Activated T-cell treated with anti-CD3 and anti-CD28 coated beads, Interleukin-2, amount 50 U/mL, for 4 hours (primary cell): ENCODE measurements around the gene GMFB. TPM values are rescaled to one million over a fixed set of nuclear protein-coding genes. Genes with fewer than 3 reads are reported as not detected.

Source experiments
- ATAC-seq, 2 donors: fragments of 200-7000 bp; cut with Tn5 transposase; one replicate each; pipeline ENCODE4 v1.10.0; 2021
- DNase-seq: peaks from one replicate; pipeline ENCODE4 v3.0.0-alpha.2; 2020
- H3K27me3 Mint-ChIP-seq: one replicate; pipeline ENCODE4 v1.8.0; 2021; ENCODE audit warnings: low read depth, mixed read lengths
- H3K36me3 Mint-ChIP-seq: one replicate; pipeline ENCODE4 v1.8.0; 2022; ENCODE audit warnings: mixed read lengths; ENCODE audit not compliant: insufficient read depth
- H3K4me1 Mint-ChIP-seq: one replicate; pipeline ENCODE4 v1.8.0; 2021; ENCODE audit warnings: low read depth, mixed read lengths
- H3K4me3 Mint-ChIP-seq: one replicate; pipeline ENCODE4 v1.8.0; 2021; ENCODE audit warnings: mild to moderate bottlenecking, moderate library complexity, mixed read lengths
- H3K9me3 Mint-ChIP-seq: one replicate; pipeline ENCODE4 v1.8.0; 2021; ENCODE audit warnings: mixed read lengths
- total RNA-seq, 3 donors: library from RNA; stranded (reverse); gene quantifications; one replicate each; pipeline ENCODE4 v1.2.1, GENCODE V29; 2021

GMFB gene
- total RNA-seq, 3 donors from 2014 or later: 62.4 to 70.6 (median 67.8) TPM

DNA sequence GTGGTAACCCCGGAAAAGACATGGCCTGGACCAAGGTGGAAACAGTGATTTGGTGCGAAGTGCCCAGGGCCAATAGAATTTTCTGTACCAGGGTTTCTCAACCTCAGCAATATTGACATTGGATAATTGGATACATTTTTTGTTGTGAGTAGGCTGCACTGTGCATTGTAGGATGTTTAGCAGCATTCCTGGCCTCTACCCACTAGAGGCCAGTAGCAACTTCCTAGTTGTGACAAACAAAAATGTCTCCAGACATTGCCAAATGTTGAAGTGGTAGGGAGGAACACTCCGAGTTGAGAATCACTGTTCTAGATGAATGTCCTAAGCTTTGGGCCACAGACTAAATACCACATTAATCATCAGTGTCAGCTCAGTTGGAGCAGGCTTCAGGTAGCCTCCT is 14.7 kb upstream of the GMFB start:
- DNase-seq (no peak), ATAC-seq (no peak)
- Mint-ChIP-seq H3K9me3 (no peaks in the 10 kb centered on the region), H3K27me3 (peaks cover 6% of the 10 kb centered on the region), H3K36me3 (no peaks in the 10 kb centered on the region), H3K4me3 (no peak overlapping the region), H3K4me1 (no peaks in the 10 kb centered on the region)

DNA sequence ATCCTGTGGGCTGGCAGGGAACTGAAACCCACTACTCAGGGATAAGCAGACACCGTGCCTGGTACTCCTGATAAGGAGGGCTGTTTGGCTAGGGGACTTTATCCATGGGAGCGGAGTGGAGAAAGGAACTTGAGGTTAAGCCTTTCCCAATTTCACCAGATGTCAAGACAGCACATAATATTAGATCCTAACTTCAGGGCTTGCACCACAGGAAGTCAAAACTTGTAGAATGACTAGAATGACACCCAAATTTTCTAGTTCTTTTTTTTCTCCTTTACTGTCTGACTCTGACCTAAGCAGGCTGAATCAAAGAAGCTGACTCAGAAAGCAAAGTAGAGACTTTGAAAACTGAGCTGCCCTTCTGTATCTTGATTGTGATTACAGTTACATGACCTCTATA is 13.8 kb upstream of the GMFB start:
- DNase-seq (no peak), ATAC-seq (no peak)

DNA sequence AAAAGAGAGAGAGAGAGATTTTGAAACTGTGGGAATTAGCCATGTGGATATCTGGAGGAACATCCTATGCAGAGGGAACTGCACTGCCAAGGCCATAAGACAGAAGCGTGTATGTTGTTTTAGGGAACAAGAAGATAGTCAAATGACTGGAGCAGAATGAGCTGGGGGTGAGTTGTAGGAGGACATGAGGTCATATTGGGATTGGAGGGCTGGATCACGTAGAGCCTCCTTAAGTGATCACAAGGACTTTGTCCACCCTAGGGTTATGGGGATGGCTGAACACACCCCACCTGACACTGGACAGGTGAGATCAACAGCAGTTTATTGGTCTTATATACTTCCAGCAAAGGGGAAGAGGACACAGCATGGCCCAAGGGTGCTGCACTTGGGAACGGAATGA is 12.7 kb upstream of the GMFB start:
- DNase-seq (no peak), ATAC-seq (no peak)
- Mint-ChIP-seq H3K27me3 (peaks cover 9% of the 10 kb centered on the region), H3K9me3 (no peaks in the 10 kb centered on the region), H3K4me1 (no peaks in the 10 kb centered on the region), H3K4me3 (no peak overlapping the region), H3K36me3 (no peaks in the 10 kb centered on the region)

More for the DNA sequence above, 13.8 kb upstream of the GMFB start:
- H3K4me1 Mint-ChIP-seq: no peaks in the 10 kb centered on the region
- H3K36me3 Mint-ChIP-seq: no peaks in the 10 kb centered on the region
- peaks cover 9% of the 10 kb centered on the region for H3K27me3 Mint-ChIP-seq
- no peaks in the 10 kb centered on the region for H3K9me3 Mint-ChIP-seq
- no peak overlapping the region for H3K4me3 Mint-ChIP-seq

- ATAC-seq (no peak), DNase-seq (no peak)
- Mint-ChIP-seq H3K27me3 (peaks cover 9% of the 10 kb centered on the region), H3K36me3 (no peaks in the 10 kb centered on the region), H3K4me1 (no peaks in the 10 kb centered on the region), H3K4me3 (no peak overlapping the region), H3K9me3 (no peaks in the 10 kb centered on the region)
Measured at GRCh38 chr14:54500744-54501143, 12.0 kb upstream of the GMFB start.

- Mint-ChIP-seq H3K4me1 (no peaks in the 10 kb centered on the region), H3K27me3 (peaks cover 9% of the 10 kb centered on the region), H3K4me3 (no peak overlapping the region), H3K36me3 (no peaks in the 10 kb centered on the region), H3K9me3 (no peaks in the 10 kb centered on the region)
- ATAC-seq: no peak
- no peak for DNase-seq
Measured at GRCh38 chr14:54498579-54498978, 9.8 kb upstream of the GMFB start.

GRCh38 chr14:54498095-54498531 is 9.3 kb upstream of the GMFB start:
- DNase-seq (no peak), ATAC-seq (no peak)
- Mint-ChIP-seq H3K36me3 (no peaks in the 10 kb centered on the region), H3K27me3 (peaks cover 9% of the 10 kb centered on the region), H3K9me3 (no peaks in the 10 kb centered on the region), H3K4me3 (no peak overlapping the region), H3K4me1 (no peaks in the 10 kb centered on the region)

DNA sequence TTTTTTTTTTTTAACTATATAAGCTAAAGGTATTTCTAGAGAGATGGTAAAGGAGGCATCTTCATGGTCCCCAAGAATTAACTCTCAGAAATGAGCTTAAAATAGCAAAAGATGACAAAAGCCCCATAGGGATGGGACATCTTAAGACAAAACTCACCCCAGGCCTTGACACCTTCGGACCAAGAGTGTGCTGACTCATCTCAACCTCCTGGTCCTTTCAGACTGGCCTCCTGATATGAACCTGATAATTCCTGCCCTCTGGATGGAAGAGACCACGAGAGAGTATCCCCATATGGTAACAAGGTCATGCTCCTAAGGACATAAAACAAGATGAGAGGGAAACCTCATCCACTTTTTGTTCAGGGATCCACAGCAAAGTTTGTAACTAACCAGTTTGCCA is 8.4 kb upstream of the GMFB start:
- Mint-ChIP-seq H3K4me3 (no peak overlapping the region), H3K9me3 (no peaks in the 10 kb centered on the region), H3K27me3 (peaks cover 9% of the 10 kb centered on the region), H3K4me1 (no peaks in the 10 kb centered on the region), H3K36me3 (no peaks in the 10 kb centered on the region)
- no peak for ATAC-seq
- no peak for DNase-seq

GRCh38 chr14:54493293-54493692 is 4.5 kb upstream of the GMFB start:
- H3K36me3 Mint-ChIP-seq: no peaks in the 10 kb centered on the region

GRCh38 chr14:54490445-54491175 is 1.8 kb upstream of the GMFB start:
- H3K4me3 Mint-ChIP-seq: no peak overlapping the region
- H3K27me3 Mint-ChIP-seq: no peaks in the 10 kb centered on the region
- ATAC-seq (no peak), DNase-seq (no peak)
- no peaks in the 10 kb centered on the region for H3K9me3 Mint-ChIP-seq
- peaks cover 3% of the 10 kb centered on the region for H3K36me3 Mint-ChIP-seq
- H3K4me1 Mint-ChIP-seq: peaks cover 45% of the 10 kb centered on the region

More at GRCh38 chr14:54493293-54493692, 4.5 kb upstream of the GMFB start:
- peaks cover 3% of the 10 kb centered on the region for H3K27me3 Mint-ChIP-seq
- peaks cover 19% of the 10 kb centered on the region for H3K4me1 Mint-ChIP-seq
- DNase-seq: no peak
- H3K4me3 Mint-ChIP-seq: no peak overlapping the region
- no peak for ATAC-seq
- no peaks in the 10 kb centered on the region for H3K9me3 Mint-ChIP-seq

GRCh38 chr14:54489731-54490444 is 1.1 kb upstream of the GMFB start:
- Mint-ChIP-seq H3K4me3 (peak overlapping the region; percentile 94), H3K36me3 (peaks cover 6% of the 10 kb centered on the region), H3K27me3 (no peaks in the 10 kb centered on the region), H3K9me3 (no peaks in the 10 kb centered on the region), H3K4me1 (peaks cover 52% of the 10 kb centered on the region)
- DNase-seq (no peak), ATAC-seq (no peak)

- H3K4me3 Mint-ChIP-seq: peak overlapping the region; percentile 94
- peaks cover 6% of the 10 kb centered on the region for H3K36me3 Mint-ChIP-seq
- DNase-seq: no peak
- no peaks in the 10 kb centered on the region for H3K9me3 Mint-ChIP-seq
- ATAC-seq: no peak
- H3K27me3 Mint-ChIP-seq: no peaks in the 10 kb centered on the region
- H3K4me1 Mint-ChIP-seq: peaks cover 58% of the 10 kb centered on the region
Measured at GRCh38 chr14:54489318-54489683, 521 bp upstream of the GMFB start.

DNA sequence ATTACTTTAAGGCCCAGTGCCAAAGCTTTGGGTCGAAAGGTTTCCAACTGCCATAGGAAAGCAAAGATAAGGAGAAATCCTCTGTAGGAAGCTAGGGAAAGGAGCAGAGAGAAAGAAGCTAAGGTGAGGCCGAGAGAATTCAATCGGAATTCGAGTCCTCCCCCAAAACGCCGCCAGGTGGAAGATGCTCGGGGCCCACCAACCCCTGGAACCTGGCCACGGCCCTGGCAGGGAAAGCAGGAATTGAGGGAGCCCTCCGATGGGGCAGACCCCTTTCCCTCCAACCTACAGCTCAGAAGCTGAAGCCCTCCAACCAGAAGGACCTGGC is 498 bp downstream of the GMFB start:
- H3K4me1 Mint-ChIP-seq: peaks cover 67% of the 10 kb centered on the region
- no peaks in the 10 kb centered on the region for H3K9me3 Mint-ChIP-seq
- peaks cover 9% of the 10 kb centered on the region for H3K36me3 Mint-ChIP-seq
- no peaks in the 10 kb centered on the region for H3K27me3 Mint-ChIP-seq
- H3K4me3 Mint-ChIP-seq: peak overlapping the region; percentile 94
- no peak for DNase-seq
- ATAC-seq: peak; percentile 30 to 46

DNA sequence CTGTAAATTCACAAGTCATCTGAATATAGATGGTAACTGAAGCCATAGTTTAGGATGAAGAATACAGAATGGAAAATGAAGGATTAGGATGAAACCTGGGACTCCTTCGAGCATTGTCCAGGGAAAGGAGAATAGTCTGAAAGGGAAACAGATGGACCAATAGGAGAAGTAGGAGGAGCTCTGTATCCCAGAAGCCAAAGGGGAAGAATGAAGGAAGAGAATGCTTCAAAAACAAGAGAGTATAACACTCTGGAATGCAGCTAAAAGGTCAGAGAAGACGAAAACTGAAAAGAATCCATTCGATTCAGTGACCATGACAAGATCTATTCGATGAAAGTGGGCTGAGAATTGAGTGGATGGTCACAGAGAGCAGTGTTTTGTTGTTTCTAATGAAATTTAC is 1.0 kb downstream of the GMFB start:
- no peaks in the 10 kb centered on the region for H3K27me3 Mint-ChIP-seq
- H3K9me3 Mint-ChIP-seq: no peaks in the 10 kb centered on the region
- H3K36me3 Mint-ChIP-seq: peaks cover 13% of the 10 kb centered on the region
- DNase-seq: no peak
- no peak for ATAC-seq
- H3K4me1 Mint-ChIP-seq: peaks cover 72% of the 10 kb centered on the region
- H3K4me3 Mint-ChIP-seq: peak overlapping the region; percentile 94

GRCh38 chr14:54486685-54487084 is 2.1 kb downstream of the GMFB start:
- no peak for DNase-seq
- ATAC-seq: no peak
- no peaks in the 10 kb centered on the region for H3K27me3 Mint-ChIP-seq
- peak overlapping the region; percentile 94 for H3K4me3 Mint-ChIP-seq
- no peaks in the 10 kb centered on the region for H3K9me3 Mint-ChIP-seq
- H3K36me3 Mint-ChIP-seq: peaks cover 19% of the 10 kb centered on the region
- peaks cover 77% of the 10 kb centered on the region for H3K4me1 Mint-ChIP-seq

- Mint-ChIP-seq H3K9me3 (no peaks in the 10 kb centered on the region), H3K4me3 (peak overlapping the region; percentile 29), H3K4me1 (peaks cover 61% of the 10 kb centered on the region), H3K27me3 (no peaks in the 10 kb centered on the region), H3K36me3 (peaks cover 22% of the 10 kb centered on the region)
- no peak for ATAC-seq
- no peak for DNase-seq
Measured at GRCh38 chr14:54483846-54484245, 4.9 kb downstream of the GMFB start.
